Stomach (tissue), 9 donors: ENCODE data around the gene NFS1. TPM values are rescaled to one million over a fixed set of nuclear protein-coding genes. Genes with fewer than 3 reads are reported as not detected.

Experiments used
- DNase-seq, 2 donors: peaks; one replicate each; pipeline versions ENCODE4 v3.0.0 to v3.0.0-alpha.2; 2013 to 2019
- H3K27ac ChIP-seq, 5 donors: fragments of 200-600 bp in 4 of 5; sonication (generic) in 4 of 5; one replicate each; pipeline ENCODE4 v1.5.1; 2013 to 2019; ENCODE audit warnings: mild to moderate bottlenecking in 1 of 5, moderate library complexity in 1 of 5
- H3K27me3 ChIP-seq, 3 donors: fragments of 200-600 bp; sonication (generic); one replicate each; pipeline ENCODE4 v1.5.1; 2017 to 2019; ENCODE audit warnings: mixed run types in 1 of 3
- H3K36me3 ChIP-seq, 4 donors: fragments of 200-600 bp; sonication (generic); 1 replicate in 3 of 4; 2 replicates in 1 of 4; pipeline ENCODE4 v1.5.1; 2016 to 2019
- H3K4me1 ChIP-seq, 4 donors: fragments of 200-600 bp; sonication (generic); one replicate each; pipeline ENCODE4 v1.5.1; 2016 to 2019
- H3K4me3 ChIP-seq, 4 donors: fragments of 200-600 bp; sonication (generic) in 3 of 4; one replicate each; pipeline ENCODE4 v1.5.1; 2016 to 2019; ENCODE audit warnings: mild to moderate bottlenecking in 1 of 4
- H3K9me3 ChIP-seq, 4 donors: fragments of 200-600 bp; sonication (generic); one replicate each; pipeline ENCODE4 v1.5.1; 2016 to 2019
- CTCF ChIP-seq, 7 experiments: fragments of 450-650 bp in 4 of 7; fragments of 200-600 bp in 3 of 7; sonication (generic) in 3 of 7; IDR thresholded peaks; one replicate each; pipeline ENCODE4 v1.5.1; 2016 to 2019; ENCODE audit warnings: antibody characterized with exemption in 7 of 7, control low read depth in 2 of 7, mild to moderate bottlenecking in 1 of 7
- EP300 ChIP-seq: sonication (generic); formaldehyde crosslinking; IDR thresholded peaks from one replicate; pipeline ENCODE4 v1.6.1; 2017; ENCODE audit warnings: antibody characterized with exemption
- POLR2A ChIP-seq, 4 donors: fragments of 450-650 bp; IDR thresholded peaks; one replicate each; pipeline ENCODE4 v1.6.1; 2016; ENCODE audit warnings: antibody characterized with exemption in 4 of 4, control low read depth in 2 of 4, mild to moderate bottlenecking in 1 of 4, moderate library complexity in 1 of 4
- POLR2AphosphoS5 ChIP-seq, 3 donors: sonication (generic); formaldehyde crosslinking; IDR thresholded peaks; one replicate each; pipeline ENCODE4 v1.6.1; 2016; ENCODE audit warnings: antibody characterized with exemption in 3 of 3
- WGBS, 5 donors: extraction: QIAGEN DNeasy Blood & Tissue Kit in 3 of 5; methylation state at CpG; one replicate each; pipeline versions ENCODE4 v1.1.5 to v1.1.7; 2013 to 2018; 5-methylcytosine and 5-hydroxymethylcytosine counted together
- intact Hi-C: fragments of 100-400 bp; cut with DNase I; formaldehyde crosslinking; loops from one replicate; pipeline ENCODE4 v1.15.1; 2023; ENCODE audit warnings: low total_unique reads
- polyA plus RNA-seq, 3 donors: library from polyadenylated mRNA; stranded (reverse); fragments of 200-250 nt; gene quantifications; one replicate each; pipeline ENCODE4 v1.2.3, GENCODE V29; 2013
- total RNA-seq, 5 donors: library from RNA; depleted of rRNA; stranded (reverse); fragments of >200 nt; gene quantifications; one replicate each; pipeline versions ENCODE4 v1.1.0 to v1.2.3, GENCODE V29; 2014 to 2016
- donor health status: healthy with polysubstance abuse.
- donor health status: Bipolar disorder and iron deficiency.
- donor health status: healthy.

Gene NFS1
- total and polyA plus RNA-seq, 8 donors: 0.58 to 54.2 (median 24.7) TPM

- no peak for DNase-seq
- H3K9me3 ChIP-seq: no peaks in the 10 kb centered on the region
- no peaks in the 10 kb centered on the region for H3K27me3 ChIP-seq
- intact Hi-C loops: no loop called here
- 85 to 87% (median 87%) methylated on average over 10 of the region's 10 CpGs for WGBS, 5 donors
- H3K4me1 ChIP-seq: peaks cover 46 to 78% (median 71%) of the 10 kb centered on the region in 4 donors
- peak overlapping the region in 1 of 5 donors; percentile 49 for H3K27ac ChIP-seq
- peaks cover 0 to 8% (median 3%) of the 10 kb centered on the region in 4 donors for H3K36me3 ChIP-seq
- TF ChIP-seq POLR2AphosphoS5 (IDR thresholded peaks at IDR 0.05) (no peak), EP300 (no peak), POLR2A (IDR thresholded peaks at IDR 0.05) (no peak), CTCF (IDR thresholded peaks at IDR 0.05) (no peak)
- peak overlapping the region in 1 of 4 donors; percentile 72 for H3K4me3 ChIP-seq
Observed at GRCh38 chr20:35660122-35660937, 38.8 kb downstream of the NFS1 start.

DNA sequence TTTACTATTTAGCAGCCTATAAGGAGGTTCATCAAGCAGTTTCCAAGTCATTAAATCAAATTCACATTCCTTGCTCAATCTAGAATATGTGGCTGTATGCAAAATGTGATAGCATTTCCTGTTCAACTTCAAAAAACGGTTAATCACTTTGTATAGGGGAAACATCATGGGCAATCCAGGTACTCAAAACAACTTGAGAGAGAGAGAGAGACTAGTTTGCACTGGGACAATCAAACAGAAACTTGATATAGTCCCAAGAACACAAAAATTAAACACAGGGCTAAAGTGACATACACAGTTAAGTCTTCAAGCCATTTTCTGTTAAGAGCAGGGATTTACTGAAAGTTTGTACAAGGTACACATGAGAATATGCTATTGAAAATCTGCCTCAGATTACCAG lies 41.9 kb downstream of the NFS1 start:
- H3K4me1 ChIP-seq: peaks cover 38 to 75% (median 65%) of the 10 kb centered on the region in 4 donors
- intact Hi-C loops: no loop called here
- 2 to 13% (median 6%) methylated on average over 1 of the region's 1 CpG for WGBS, 5 donors

GRCh38 chr20:35654415-35654814 lies 44.7 kb downstream of the NFS1 start:
- DNase-seq: no peak
- Histone ChIP-seq H3K27ac (no peak overlapping the region), H3K36me3 (peaks cover 23 to 43% (median 36%) of the 10 kb centered on the region in 4 donors), H3K4me3 (no peak overlapping the region), H3K27me3 (no peaks in the 10 kb centered on the region), H3K4me1 (peaks cover 20 to 75% (median 55%) of the 10 kb centered on the region in 4 donors), H3K9me3 (no peaks in the 10 kb centered on the region)
- TF ChIP-seq EP300: no peak
- WGBS, 5 donors: 90 to 98% (median 97%) methylated on average over 9 of the region's 9 CpGs
- intact Hi-C loops: no loop called here

More for the DNA sequence above, 41.9 kb downstream of the NFS1 start:
- Histone ChIP-seq H3K36me3 (peaks cover 23 to 38% (median 33%) of the 10 kb centered on the region in 4 donors), H3K4me3 (no peak overlapping the region), H3K27me3 (no peaks in the 10 kb centered on the region), H3K27ac (peak overlapping the region in 2 of 5 donors; percentile 2 to 47), H3K9me3 (no peaks in the 10 kb centered on the region)
- TF ChIP-seq POLR2AphosphoS5 (IDR thresholded peaks at IDR 0.05) (no peak), EP300 (no peak), CTCF (IDR thresholded peaks at IDR 0.05) (no peak), POLR2A (IDR thresholded peaks at IDR 0.05) (no peak)
- DNase-seq: no peak

GRCh38 chr20:35653893-35654292 lies 45.3 kb downstream of the NFS1 start:
- 87 to 97% (median 95%) methylated on average over 4 of the region's 4 CpGs for WGBS, 5 donors
- TF ChIP-seq POLR2AphosphoS5 (IDR thresholded peaks at IDR 0.05): no peak
- TF ChIP-seq POLR2A (IDR thresholded peaks at IDR 0.05): no peak
- TF ChIP-seq EP300: no peak
- no peak for TF ChIP-seq CTCF (IDR thresholded peaks at IDR 0.05)
- Histone ChIP-seq H3K9me3 (no peaks in the 10 kb centered on the region), H3K4me3 (no peak overlapping the region), H3K4me1 (peaks cover 22 to 75% (median 52%) of the 10 kb centered on the region in 4 donors), H3K27me3 (no peaks in the 10 kb centered on the region), H3K36me3 (peaks cover 23 to 43% (median 36%) of the 10 kb centered on the region in 4 donors), H3K27ac (no peak overlapping the region)
- DNase-seq: no peak
- intact Hi-C loops: no loop called here

DNA sequence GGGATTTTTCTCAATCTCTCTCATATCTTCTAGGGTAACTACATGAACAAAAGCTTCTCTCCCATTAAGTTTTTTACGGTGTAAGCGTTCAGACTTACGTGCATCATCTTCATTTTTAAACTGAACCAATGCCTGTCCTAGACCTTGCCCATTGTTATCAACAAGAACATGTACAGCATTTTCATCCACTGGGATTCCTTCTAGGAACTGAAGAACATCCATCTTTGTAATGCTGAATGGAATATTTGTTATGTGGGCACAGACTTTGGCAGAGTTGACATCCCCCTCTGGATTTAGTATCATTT lies 45.8 kb downstream of the NFS1 start:
- peaks cover 18 to 75% (median 51%) of the 10 kb centered on the region in 4 donors for H3K4me1 ChIP-seq
- intact Hi-C loops: no loop called here
- 83 to 99% (median 96%) methylated on average over 3 of the region's 3 CpGs for WGBS, 5 donors

More for the DNA sequence above, 45.8 kb downstream of the NFS1 start:
- H3K4me3 ChIP-seq: no peak overlapping the region
- H3K9me3 ChIP-seq: no peaks in the 10 kb centered on the region
- no peaks in the 10 kb centered on the region for H3K27me3 ChIP-seq
- TF ChIP-seq CTCF (IDR thresholded peaks at IDR 0.05) (no peak), POLR2A (IDR thresholded peaks at IDR 0.05) (no peak), EP300 (no peak), POLR2AphosphoS5 (IDR thresholded peaks at IDR 0.05) (no peak)
- H3K36me3 ChIP-seq: peaks cover 23 to 43% (median 36%) of the 10 kb centered on the region in 4 donors
- DNase-seq: no peak
- no peak overlapping the region for H3K27ac ChIP-seq
